Activated CD8-positive, alpha-beta memory T cell treated with anti-CD3 and anti-CD28 coated beads, Interleukin-2, amount 50 U/mL, for 1 hour (primary cell): ENCODE measurements around the gene OR8S1.

Source experiments
- DNase-seq: peaks from one replicate; pipeline ENCODE4 v3.0.0-alpha.2; 2020; ENCODE audit errors: extremely low read depth

The OR8S1 gene

DNA sequence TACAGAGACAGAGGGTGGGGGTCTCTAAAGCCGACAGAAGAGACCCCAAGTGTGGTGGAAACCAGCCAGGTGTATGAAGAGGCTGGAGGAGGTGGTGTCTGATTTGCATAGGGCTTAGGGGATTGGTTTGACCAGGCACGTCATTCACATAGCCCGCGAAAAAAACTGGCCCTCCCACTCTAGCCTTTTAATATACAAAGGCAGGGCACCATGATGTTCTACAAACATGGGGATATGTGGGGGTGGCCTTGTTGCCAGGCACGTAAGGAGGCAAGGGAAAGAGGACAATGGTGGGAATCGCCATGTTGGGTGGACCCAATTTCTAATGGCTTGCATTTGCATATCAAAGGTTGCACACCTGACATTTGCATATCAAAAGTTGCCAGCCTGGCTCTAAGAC is 31.2 kb downstream of the OR8S1 start:
- DNase-seq = no peak

DNA sequence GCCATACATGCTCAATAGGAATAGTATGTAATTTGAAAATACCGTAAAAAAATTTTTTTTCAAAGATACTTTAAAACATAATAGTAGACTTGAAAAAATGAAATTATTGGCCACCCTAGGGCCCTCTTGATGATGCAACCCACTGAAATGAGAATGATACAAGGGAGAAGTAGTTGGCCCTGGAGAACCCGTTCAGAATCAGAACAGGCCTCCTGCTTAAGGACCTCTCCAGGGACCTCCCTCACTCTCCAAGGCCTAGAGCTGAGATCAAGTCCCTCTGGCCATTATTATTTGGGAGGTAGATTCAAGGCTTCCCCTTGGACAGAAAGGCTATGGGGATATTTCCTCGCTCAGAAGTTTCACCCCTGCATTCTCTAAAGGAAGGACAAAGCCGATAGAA is 32.5 kb downstream of the OR8S1 start:
- no peak for DNase-seq

DNA sequence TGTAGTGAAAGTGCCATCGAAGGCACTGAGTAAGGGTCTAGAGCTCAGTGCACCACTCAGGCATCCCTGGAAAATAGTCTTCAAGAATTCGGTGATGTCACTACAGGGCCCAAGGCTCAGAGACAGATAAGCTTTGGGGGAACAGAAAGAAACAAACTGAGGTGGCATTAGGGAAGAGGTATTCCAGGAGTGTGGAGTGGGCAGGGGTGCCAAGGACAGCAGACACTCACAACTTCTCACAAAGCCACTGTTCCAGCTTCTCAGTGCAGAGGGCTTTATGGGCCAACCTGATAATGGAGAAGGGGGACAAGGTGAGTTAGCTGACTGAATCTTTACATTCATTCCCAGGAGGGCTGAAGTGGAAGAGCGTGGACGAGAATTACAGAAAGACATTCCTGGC is 42.3 kb downstream of the OR8S1 start:
- no peak for DNase-seq

DNA sequence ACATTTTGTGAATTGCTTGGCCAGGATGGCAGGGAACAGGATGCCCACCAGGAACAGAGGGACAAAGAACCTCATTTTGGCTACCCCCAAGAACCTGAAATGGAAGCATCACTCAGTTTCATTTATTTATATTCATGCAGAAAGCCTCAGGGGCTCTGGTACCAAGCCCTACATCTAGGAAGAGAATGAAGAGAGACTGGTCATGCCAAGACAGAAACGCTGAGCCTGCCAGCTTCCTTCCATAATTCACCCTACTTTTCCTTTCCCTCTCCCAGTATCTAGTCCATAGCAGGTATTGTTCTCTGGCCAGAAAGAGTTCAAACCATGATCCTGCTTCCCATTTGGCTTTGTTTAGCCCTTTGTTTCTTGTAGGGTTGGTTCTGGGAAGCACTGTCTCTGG is 44.5 kb downstream of the OR8S1 start, which contains the start of gene LALBA:
LALBA (minus strand) TSS at position 101 of the 400 bp plus-strand sequence; CDS start at position 75, 26 bp downstream.
- no peak for DNase-seq

DNA sequence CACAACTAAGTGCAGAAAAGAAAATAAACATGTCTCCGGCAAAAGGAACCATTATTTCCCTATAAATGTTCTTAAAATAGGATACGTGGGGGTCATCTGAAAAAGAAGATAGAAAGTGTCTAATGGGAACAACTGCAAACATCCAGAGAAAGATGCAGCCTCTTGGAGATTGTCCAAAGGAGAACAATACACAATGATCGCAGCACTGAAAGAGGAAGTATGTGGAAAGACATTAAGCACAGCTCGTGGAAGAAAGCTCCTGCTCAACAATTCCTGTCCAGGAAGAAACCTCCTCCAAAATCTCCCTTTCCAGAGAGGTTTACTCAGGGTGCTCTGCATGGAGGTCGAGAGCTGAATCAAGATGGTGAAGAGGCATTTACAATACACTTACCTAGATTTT is 46.9 kb downstream of the OR8S1 start:
- DNase-seq = no peak
